ENCODE measurements around the gene FOXF2.

The FOXF2 gene

DNA sequence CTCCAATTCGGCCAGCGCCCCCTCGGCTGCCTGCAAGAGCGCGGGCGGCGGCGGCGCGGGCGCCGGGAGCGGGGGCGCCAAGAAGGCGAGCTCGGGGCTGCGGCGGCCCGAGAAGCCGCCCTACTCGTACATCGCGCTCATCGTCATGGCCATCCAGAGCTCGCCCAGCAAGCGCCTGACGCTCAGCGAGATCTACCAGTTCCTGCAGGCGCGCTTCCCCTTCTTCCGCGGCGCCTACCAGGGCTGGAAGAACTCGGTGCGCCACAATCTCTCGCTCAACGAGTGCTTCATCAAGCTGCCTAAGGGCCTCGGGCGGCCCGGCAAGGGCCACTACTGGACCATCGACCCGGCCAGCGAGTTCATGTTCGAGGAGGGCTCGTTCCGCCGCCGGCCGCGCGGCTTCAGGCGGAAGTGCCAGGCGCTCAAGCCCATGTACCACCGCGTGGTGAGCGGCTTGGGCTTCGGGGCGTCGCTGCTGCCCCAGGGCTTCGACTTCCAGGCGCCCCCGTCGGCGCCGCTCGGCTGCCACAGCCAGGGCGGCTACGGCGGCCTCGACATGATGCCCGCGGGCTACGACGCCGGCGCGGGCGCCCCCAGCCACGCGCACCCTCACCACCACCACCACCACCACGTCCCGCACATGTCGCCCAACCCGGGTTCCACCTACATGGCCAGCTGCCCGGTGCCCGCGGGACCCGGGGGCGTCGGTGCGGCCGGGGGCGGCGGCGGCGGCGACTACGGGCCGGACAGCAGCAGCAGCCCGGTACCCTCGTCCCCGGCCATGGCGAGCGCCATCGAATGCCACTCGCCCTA is 963 bp downstream of the FOXF2 start:
- DNase-seq (ENCODE audit: low read depth, low spot score) = no peak
- CTCF ChIA-PET = interaction anchor here (1.0 to 1.5 kb wide), 5 partner anchors 8 to 668 kb away, joined by 3 to 8 read pairs (median 4); no protein-coding TSS in a partner anchor
- TF ChIP-seq, protein P1, sequence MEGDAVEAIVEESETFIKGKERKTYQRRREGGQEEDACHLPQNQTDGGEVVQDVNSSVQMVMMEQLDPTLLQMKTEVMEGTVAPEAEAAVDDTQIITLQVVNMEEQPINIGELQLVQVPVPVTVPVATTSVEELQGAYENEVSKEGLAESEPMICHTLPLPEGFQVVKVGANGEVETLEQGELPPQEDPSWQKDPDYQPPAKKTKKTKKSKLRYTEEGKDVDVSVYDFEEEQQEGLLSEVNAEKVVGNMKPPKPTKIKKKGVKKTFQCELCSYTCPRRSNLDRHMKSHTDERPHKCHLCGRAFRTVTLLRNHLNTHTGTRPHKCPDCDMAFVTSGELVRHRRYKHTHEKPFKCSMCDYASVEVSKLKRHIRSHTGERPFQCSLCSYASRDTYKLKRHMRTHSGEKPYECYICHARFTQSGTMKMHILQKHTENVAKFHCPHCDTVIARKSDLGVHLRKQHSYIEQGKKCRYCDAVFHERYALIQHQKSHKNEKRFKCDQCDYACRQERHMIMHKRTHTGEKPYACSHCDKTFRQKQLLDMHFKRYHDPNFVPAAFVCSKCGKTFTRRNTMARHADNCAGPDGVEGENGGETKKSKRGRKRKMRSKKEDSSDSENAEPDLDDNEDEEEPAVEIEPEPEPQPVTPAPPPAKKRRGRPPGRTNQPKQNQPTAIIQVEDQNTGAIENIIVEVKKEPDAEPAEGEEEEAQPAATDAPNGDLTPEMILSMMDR (IDR thresholded peaks at IDR 0.05; ENCODE audit: insufficient read depth, low read length, missing control alignments) = no peak
- POLR2A ChIA-PET = no interaction called here
- peak overlapping the region; percentile 42 for H3K4me3 ChIP-seq (ENCODE audit: low read depth, low read length)

GRCh38 chr6:1390946-1391799 is 1.8 kb downstream of the FOXF2 start:
- POLR2A ChIA-PET = no interaction called here
- TF ChIP-seq, protein P1 (IDR thresholded peaks at IDR 0.05; ENCODE audit: insufficient read depth, low read length, missing control alignments) = no peak
- no peak for DNase-seq (ENCODE audit: low read depth, low spot score)
- CTCF ChIA-PET = interaction anchor here (1.2 to 1.5 kb wide), 3 partner anchors 9 to 669 kb away, joined by 4 to 8 read pairs (median 5); no protein-coding TSS in a partner anchor
- H3K4me3 ChIP-seq (ENCODE audit: low read depth, low read length) = no peak overlapping the region

DNA sequence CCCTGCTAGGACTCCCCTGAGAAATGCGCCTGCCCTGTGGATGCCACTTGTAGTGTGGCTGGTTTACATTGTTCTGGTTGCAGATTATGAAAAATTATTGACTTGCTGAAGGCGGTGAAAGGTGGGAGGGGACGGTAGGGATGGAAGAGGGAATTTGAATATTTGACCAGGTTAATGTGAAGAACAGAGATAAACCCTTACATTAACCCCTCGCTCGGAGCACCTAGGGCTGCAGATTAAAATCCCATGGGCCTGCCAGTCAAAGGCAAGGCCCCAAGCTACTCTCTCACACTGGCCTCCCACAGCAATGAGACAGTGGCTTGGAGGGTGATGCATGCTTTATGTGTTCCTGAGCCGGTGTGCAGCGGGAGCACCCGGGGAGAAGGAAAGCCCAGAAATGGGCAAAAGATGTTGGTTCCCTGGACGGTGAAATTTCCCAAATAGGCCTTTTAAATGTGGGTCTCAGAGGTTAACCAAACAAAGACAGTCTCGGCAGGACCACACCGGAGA is 2.5 kb downstream of the FOXF2 start:
- ChIA-PET POLR2A (no interaction called here), CTCF (interaction anchor here (1.2 to 1.5 kb wide), 3 partner anchors 9 to 670 kb away, joined by 4 to 8 read pairs (median 5); no protein-coding TSS in a partner anchor)
- H3K4me3 ChIP-seq (ENCODE audit: low read depth, low read length) = no peak overlapping the region
- DNase-seq (ENCODE audit: low read depth, low spot score) = no peak
- TF ChIP-seq, protein P1 (IDR thresholded peaks at IDR 0.05; ENCODE audit: insufficient read depth, low read length, missing control alignments) = no peak

DNA sequence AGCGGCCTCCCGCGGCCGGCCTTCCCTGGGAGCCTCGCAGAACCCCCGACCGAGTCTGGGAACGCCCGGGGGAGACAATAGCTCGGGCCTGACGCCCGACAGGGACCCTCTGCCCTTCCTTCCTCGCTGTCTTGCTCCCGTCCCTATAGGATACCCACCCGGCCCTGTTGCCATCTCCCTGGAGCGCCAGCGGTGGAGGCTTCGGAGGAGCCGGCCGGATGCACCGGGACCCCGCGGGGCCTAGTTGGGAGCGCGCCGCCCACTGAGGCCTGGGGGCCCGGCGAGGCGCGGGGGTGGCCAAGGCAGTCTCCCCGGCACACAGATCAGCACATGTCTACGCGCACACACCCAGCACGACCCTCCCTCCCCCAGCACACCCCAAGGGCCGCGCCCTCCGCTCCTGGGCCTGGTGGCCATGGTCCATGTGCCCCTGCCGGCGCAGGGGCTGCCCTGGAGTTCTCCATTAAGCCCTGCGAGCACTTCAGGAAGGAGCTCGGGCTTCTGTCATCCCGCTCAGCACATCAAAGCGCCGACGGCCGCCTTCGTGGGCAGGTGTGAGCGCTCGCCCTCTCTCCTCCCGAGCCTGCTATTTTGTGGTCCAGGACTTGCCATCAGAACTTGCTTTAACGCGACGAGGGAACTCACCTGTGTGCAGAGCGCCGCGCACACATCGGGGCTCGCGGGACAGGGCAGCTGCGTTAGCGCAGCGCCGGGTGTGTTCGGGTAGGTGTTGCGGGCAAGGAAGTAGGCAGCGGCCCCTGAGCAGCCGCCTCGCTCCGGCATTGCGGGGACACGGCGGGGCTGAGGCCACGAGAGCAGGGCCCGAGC is 3.7 kb downstream of the FOXF2 start:
- no peak overlapping the region for H3K4me3 ChIP-seq (ENCODE audit: low read depth, low read length)
- TF ChIP-seq, protein P1 (IDR thresholded peaks at IDR 0.05; ENCODE audit: insufficient read depth, low read length, missing control alignments) = no peak
- POLR2A ChIA-PET = no interaction called here
- DNase-seq (ENCODE audit: low read depth, low spot score) = no peak
- CTCF ChIA-PET = interaction anchor here (0.7 to 0.8 kb wide), 2 partner anchors 12 to 595 kb away, joined by 3 to 4 read pairs; no protein-coding TSS in a partner anchor

- TF ChIP-seq, protein P1 (IDR thresholded peaks at IDR 0.05; ENCODE audit: insufficient read depth, low read length, missing control alignments) = no peak
- H3K4me3 ChIP-seq (ENCODE audit: low read depth, low read length) = no peak overlapping the region; the same call in 1 of the 2 replicates
- no peak for DNase-seq (ENCODE audit: low read depth, low spot score)
- ChIA-PET CTCF (interaction anchor here (1.0 to 1.7 kb wide), 2 partner anchors 19 to 481 kb away, joined by 3 to 4 read pairs; no protein-coding TSS in a partner anchor), POLR2A (no interaction called here)
These were observed 4.4 kb downstream of the FOXF2 start for GRCh38 chr6:1393641-1394283.

All from AG04449 (cell line).